HG03095 (cell line): Measurements from ENCODE around the gene FHL2.
A peak's percentile ranks its signal among the peaks of the same experiment; 100 is the strongest.

Experiments
- ATAC-seq: cut with Tn5 transposase; IDR thresholded peaks from one replicate; pipeline ENCODE4 v1.9.1; 2021; ENCODE audit warnings: moderate library complexity; ENCODE audit not compliant: unreplicated experiment

Gene FHL2

GRCh38 chr2:105321875-105322646, 76.8 kb downstream of the FHL2 start:
- no peak for ATAC-seq

GRCh38 chr2:105320651-105321215, 78.1 kb downstream of the FHL2 start:
- ATAC-seq, result no peak

- ATAC-seq, result no peak
Observed at GRCh38 chr2:105317937-105318336, 80.9 kb downstream of the FHL2 start.

- peak; percentile 56 for ATAC-seq
Observed at GRCh38 chr2:105315314-105315713, 83.5 kb downstream of the FHL2 start.

- no peak for ATAC-seq
Observed at GRCh38 chr2:105313877-105314276, 85.0 kb downstream of the FHL2 start.
